Measurements from ENCODE around the gene NCKAP5. TPM values are rescaled to one million over a fixed set of nuclear protein-coding genes. Genes with fewer than 3 reads are reported as not detected.

The NCKAP5 gene
- total RNA-seq, 2 experiments from 2014 or later = not detected

DNA sequence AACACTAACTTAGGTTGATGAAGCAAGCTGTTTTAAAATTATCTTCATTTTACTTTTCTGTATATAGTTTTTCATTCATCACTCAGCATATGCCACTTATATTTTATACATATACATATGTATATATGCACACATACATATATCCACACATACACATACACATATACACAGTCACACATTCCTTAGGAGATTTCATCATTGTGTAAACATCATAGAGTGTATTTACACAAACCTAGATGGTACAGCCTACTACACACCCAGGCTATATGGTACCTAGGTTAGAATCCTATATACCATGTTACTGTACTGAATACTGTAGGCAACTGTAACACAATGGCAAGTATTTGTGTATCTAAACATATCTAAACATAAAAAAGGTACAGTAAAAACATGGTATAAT, 602.8 kb downstream of the NCKAP5 start:
- H3K36me3 Mint-ChIP-seq = no peaks in the 10 kb centered on the region
- no peaks in the 10 kb centered on the region for H3K27me3 Mint-ChIP-seq

GRCh38 chr2:132963161-132963560, 605.1 kb downstream of the NCKAP5 start:
- peaks cover 1% of the 10 kb centered on the region for H3K27me3 Mint-ChIP-seq
- no peak for DNase-seq
- H3K4me3 Mint-ChIP-seq = no peak overlapping the region
- no peaks in the 10 kb centered on the region for H3K36me3 Mint-ChIP-seq
- POLR2A ChIA-PET = no interaction called here
- no peak for ATAC-seq (ENCODE audit: low read depth)
- H3K9me3 Mint-ChIP-seq = no peaks in the 10 kb centered on the region
- no peaks in the 10 kb centered on the region for H3K4me1 Mint-ChIP-seq
- no peak overlapping the region for H3K27ac Mint-ChIP-seq

More for the DNA sequence above, 602.8 kb downstream of the NCKAP5 start:
- DNase-seq (no peak), ATAC-seq (ENCODE audit: low read depth) (no peak)
- H3K27ac Mint-ChIP-seq = no peak overlapping the region
- no peaks in the 10 kb centered on the region for H3K4me1 Mint-ChIP-seq
- POLR2A ChIA-PET = no interaction called here
- H3K9me3 Mint-ChIP-seq = no peaks in the 10 kb centered on the region
- H3K4me3 Mint-ChIP-seq = no peak overlapping the region

DNA sequence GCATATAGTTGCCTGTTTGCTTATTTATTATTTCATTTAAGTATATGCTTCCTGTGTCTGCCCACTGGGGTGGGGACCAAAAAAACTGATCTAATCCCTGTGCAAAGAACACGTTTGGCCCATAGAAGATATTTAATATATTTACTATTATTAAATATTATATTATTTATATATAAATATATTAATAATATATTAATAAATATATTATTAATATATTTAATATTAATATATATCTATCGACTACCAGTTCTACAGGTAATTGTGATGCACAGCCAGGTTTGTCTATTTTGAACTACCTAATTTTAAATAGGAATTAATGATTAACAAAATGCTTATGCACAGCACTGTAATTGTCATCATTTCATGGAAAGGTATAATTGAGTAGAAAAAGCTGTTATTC, 609.4 kb downstream of the NCKAP5 start:
- POLR2A ChIA-PET = no interaction called here

DNA sequence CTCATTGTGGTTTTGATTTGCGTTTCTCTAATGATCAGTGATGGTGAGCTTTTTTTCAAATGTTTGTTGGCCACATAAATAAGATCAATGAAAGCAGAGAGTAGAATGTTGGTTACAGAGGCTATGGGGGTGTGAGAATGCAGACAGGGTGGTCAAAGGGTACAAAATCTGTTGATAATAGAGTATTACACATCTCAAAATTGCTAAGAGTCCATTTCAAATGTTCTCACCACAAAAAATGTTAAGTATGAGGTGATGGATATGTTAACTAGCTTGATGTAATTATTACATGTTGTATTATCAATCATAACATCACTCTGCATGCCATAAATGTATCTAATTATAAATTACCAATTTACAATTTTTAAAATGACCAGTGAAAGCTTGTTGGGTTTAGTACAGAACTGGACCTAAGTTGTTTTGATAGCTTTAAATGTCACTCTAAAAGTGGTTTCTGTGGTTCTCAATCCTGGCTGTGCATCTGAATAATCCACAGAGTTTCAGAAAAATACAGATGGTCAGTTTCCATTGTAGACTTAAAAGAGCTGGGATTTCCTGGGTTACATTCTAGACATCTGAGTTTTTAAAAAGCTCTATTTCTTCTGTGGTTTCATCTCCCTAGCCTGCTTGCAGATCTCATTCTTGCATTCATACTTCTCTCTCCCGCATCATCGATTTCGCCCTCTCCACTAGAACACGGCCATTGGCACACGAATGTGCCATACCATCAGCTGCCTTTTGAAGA, 612.2 kb downstream of the NCKAP5 start:
- Mint-ChIP-seq H3K4me1 (no peaks in the 10 kb centered on the region), H3K36me3 (no peaks in the 10 kb centered on the region), H3K27ac (no peak overlapping the region), H3K4me3 (no peak overlapping the region), H3K9me3 (peaks cover 4% of the 10 kb centered on the region), H3K27me3 (peaks cover 1% of the 10 kb centered on the region)
- POLR2A ChIA-PET = no interaction called here
- DNase-seq = no peak
- ATAC-seq (ENCODE audit: low read depth) = no peak

More for the DNA sequence above, 609.4 kb downstream of the NCKAP5 start:
- DNase-seq = no peak
- Mint-ChIP-seq H3K27ac (no peak overlapping the region), H3K9me3 (peaks cover 4% of the 10 kb centered on the region), H3K27me3 (peaks cover 1% of the 10 kb centered on the region), H3K4me1 (no peaks in the 10 kb centered on the region), H3K4me3 (no peak overlapping the region), H3K36me3 (no peaks in the 10 kb centered on the region)
- ATAC-seq (ENCODE audit: low read depth) = no peak

DNA sequence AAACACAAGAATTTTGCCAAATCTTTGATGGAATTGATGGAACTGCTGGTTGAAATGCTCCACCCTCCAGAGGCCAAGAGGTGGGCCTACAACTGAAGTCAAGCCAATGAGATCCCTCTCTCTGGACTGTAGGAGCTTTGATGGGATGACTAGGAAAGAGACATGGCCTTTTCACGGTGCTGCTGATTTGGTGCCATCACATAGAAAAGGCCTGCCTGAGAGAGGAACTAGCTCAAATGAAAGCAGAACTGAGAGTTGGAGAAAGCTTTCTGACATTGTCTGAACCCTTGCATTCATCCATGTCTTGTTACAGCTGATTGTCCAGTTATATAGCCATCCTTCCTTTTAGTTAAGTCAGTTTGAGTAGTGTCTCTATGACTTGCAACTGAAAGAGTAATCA, 614.5 kb downstream of the NCKAP5 start:
- Mint-ChIP-seq H3K27ac (no peak overlapping the region), H3K4me1 (no peaks in the 10 kb centered on the region), H3K36me3 (no peaks in the 10 kb centered on the region), H3K27me3 (no peaks in the 10 kb centered on the region), H3K4me3 (no peak overlapping the region), H3K9me3 (peaks cover 4% of the 10 kb centered on the region)
- POLR2A ChIA-PET = no interaction called here
- ATAC-seq (ENCODE audit: low read depth) (no peak), DNase-seq (no peak)

DNA sequence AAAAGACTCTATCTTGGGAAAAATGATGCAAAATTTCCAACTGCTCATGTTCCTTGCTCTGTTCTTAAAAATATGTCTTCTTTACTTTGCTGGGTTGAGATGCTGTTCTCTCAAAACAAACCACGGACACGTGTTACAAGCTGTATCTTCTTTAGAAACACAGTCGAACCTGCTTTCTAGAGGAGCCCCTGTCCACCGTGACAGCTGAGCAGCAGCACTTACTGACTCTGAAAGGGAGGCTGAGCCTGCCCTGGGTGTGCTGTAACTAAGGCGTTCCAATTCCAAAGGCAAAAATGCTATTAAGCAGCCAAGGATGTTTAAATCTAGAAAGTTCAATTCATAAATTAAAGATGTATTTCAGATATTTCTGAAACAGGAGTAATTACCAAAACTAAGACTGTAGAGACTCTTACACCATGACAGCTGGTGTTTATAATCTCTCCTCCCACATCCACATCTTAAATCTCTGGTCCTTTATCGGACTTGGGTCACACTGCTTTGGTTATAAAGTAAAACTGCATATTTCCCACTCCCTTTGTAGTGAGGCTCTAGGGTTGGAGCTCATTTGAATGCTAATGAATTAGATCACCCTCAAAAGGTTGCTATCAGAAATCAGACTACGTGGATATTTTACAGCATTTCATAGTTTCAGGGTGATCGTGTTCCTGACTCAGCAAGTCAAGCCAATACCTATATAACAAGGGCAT, 617.1 kb downstream of the NCKAP5 start:
- POLR2A ChIA-PET = no interaction called here
- no peak overlapping the region for H3K27ac Mint-ChIP-seq
- DNase-seq (no peak), ATAC-seq (ENCODE audit: low read depth) (no peak)
- no peaks in the 10 kb centered on the region for H3K27me3 Mint-ChIP-seq
- H3K9me3 Mint-ChIP-seq = no peaks in the 10 kb centered on the region
- no peaks in the 10 kb centered on the region for H3K4me1 Mint-ChIP-seq
- H3K4me3 Mint-ChIP-seq = no peak overlapping the region
- no peaks in the 10 kb centered on the region for H3K36me3 Mint-ChIP-seq

DNA sequence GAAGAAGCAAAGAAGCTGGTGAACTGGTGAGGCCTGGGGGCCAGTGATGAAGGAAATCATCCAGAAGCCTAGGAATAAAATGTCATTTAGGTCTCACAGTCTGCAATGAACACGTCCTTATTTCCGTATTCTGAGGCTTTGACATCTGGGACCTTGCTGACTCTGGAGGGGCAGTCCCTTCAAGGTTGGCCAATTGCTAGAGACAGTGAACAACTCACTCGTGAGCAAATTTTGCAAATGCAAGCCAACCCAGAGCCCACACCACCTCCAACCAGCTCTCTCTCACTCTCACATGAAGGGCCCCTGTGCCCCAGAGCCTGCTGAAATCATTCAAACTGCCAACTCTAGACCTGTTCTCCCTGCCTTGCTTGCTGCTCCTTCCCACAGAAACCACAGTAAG, 619.2 kb downstream of the NCKAP5 start:
- H3K4me3 Mint-ChIP-seq = no peak overlapping the region
- DNase-seq (no peak), ATAC-seq (ENCODE audit: low read depth) (no peak)
- no peaks in the 10 kb centered on the region for H3K36me3 Mint-ChIP-seq
- H3K9me3 Mint-ChIP-seq = no peaks in the 10 kb centered on the region
- POLR2A ChIA-PET = no interaction called here
- H3K4me1 Mint-ChIP-seq = no peaks in the 10 kb centered on the region
- no peaks in the 10 kb centered on the region for H3K27me3 Mint-ChIP-seq
- no peak overlapping the region for H3K27ac Mint-ChIP-seq

GRCh38 chr2:132948211-132948610, 620.1 kb downstream of the NCKAP5 start:
- H3K36me3 Mint-ChIP-seq = no peaks in the 10 kb centered on the region
- no peaks in the 10 kb centered on the region for H3K27me3 Mint-ChIP-seq
- no peak overlapping the region for H3K4me3 Mint-ChIP-seq
- no peaks in the 10 kb centered on the region for H3K4me1 Mint-ChIP-seq
- no peak overlapping the region for H3K27ac Mint-ChIP-seq
- POLR2A ChIA-PET = no interaction called here
- DNase-seq (no peak), ATAC-seq (ENCODE audit: low read depth) (no peak)
- H3K9me3 Mint-ChIP-seq = no peaks in the 10 kb centered on the region

DNA sequence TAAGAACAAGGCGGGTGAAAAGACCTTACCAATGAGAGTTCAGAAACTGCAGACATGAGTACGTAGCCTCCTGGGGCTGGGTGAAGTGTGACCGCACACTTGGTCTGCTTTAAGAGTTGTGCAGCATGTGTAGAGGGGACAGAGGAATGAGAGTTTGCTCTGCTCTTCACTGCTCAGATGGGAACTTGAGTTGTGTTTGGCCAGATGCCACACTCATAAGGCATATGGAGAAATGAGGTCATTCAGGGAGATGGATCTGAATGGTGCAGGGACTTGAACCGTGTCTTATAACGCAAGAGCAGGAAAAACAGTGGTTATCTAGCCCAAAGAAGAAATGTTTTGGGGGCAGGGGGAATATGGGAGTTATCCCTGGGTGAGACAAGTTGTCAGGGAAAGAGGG, 624.4 kb downstream of the NCKAP5 start:
- POLR2A ChIA-PET = no interaction called here
- no peak for ATAC-seq (ENCODE audit: low read depth)
- H3K4me1 Mint-ChIP-seq = no peaks in the 10 kb centered on the region

DNA sequence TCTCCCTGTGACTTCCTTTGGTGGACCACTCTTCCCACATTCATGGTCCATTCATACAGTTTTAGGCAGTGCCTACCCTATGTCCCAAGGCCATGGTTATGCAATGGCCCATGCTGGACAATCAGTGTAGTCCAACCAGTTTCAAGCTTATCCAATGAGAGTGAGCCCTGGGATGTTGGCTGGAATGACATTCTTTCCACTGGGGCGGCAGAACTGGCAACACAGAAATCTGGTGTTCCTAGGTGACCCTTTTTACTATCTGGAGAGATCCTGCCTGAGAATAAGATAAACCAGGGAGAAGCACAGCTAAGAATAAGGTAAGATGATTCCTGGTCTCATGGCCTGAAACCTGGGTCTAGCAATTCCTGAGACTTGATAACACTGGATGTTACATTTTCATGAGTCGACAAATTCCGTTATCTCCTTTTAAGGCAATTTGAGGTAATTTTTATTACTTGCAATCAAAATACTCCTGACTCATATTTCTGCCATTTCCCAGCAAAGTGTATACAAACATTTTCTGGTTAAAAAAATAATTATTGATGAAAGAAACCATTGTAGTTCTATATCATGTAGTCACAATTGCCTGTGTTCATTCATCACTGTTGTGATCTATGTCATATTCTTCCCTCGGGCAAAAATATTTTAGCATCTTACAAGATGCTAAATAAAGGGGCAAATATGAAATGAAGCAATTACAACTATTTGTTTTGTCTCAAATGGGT, 626.8 kb downstream of the NCKAP5 start:
- POLR2A ChIA-PET = no interaction called here
- peaks cover 1% of the 10 kb centered on the region for H3K9me3 Mint-ChIP-seq
- DNase-seq (no peak), ATAC-seq (ENCODE audit: low read depth) (no peak)
- no peaks in the 10 kb centered on the region for H3K27me3 Mint-ChIP-seq
- H3K4me1 Mint-ChIP-seq = no peaks in the 10 kb centered on the region
- no peak overlapping the region for H3K4me3 Mint-ChIP-seq
- no peaks in the 10 kb centered on the region for H3K36me3 Mint-ChIP-seq
- H3K27ac Mint-ChIP-seq = no peak overlapping the region

More for the DNA sequence above, 624.4 kb downstream of the NCKAP5 start:
- no peak overlapping the region for H3K27ac Mint-ChIP-seq
- peaks cover 1% of the 10 kb centered on the region for H3K9me3 Mint-ChIP-seq
- no peak for DNase-seq
- no peaks in the 10 kb centered on the region for H3K36me3 Mint-ChIP-seq
- H3K4me3 Mint-ChIP-seq = no peak overlapping the region
- no peaks in the 10 kb centered on the region for H3K27me3 Mint-ChIP-seq

DNA sequence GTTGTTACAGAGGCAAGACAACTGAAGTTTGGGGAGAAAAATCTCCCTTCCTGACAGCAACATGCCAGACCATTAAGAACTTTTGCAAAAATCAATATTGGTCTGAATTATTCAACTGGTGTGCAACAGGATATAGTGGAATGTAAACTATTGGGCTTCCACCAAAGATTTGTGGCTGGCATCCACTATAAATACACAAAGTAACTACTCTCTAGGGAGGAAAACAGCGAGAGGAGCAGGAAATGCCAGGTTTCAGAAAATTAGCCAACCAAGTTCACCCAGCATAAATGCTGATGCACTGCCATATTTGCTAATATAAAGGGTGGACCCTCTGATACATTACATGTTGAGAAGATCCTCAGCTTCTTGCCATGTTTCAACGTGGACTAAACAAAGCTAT, 630.6 kb downstream of the NCKAP5 start:
- no peak for ATAC-seq (ENCODE audit: low read depth)
- H3K36me3 Mint-ChIP-seq = no peaks in the 10 kb centered on the region
- H3K27me3 Mint-ChIP-seq = no peaks in the 10 kb centered on the region
- POLR2A ChIA-PET = no interaction called here
- H3K27ac Mint-ChIP-seq = no peak overlapping the region
- no peaks in the 10 kb centered on the region for H3K9me3 Mint-ChIP-seq
- H3K4me1 Mint-ChIP-seq = no peaks in the 10 kb centered on the region
- no peak overlapping the region for H3K4me3 Mint-ChIP-seq
- no peak for DNase-seq

DNA sequence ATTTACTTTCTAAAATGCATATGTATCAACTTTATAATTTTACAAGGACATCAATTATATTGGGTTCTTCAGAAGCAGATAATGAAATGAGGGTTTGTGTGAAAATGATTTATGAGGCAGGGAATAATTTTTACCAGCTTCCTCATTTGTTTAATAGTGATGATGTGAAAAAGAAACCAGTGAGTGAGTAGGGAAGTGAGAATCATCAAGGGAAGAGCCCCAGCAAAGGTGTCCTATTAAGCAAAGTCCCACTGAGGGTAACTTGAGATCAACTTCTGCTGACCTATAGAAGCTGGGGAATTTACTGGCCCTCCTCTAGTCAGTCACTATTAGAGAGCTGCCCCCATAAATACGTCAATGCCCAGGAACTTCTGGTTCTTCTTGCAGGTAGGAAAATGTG, 631.5 kb downstream of the NCKAP5 start:
- no peak for DNase-seq
- H3K9me3 Mint-ChIP-seq = no peaks in the 10 kb centered on the region
- POLR2A ChIA-PET = no interaction called here
- H3K4me1 Mint-ChIP-seq = no peaks in the 10 kb centered on the region
- H3K27me3 Mint-ChIP-seq = no peaks in the 10 kb centered on the region
- no peak overlapping the region for H3K4me3 Mint-ChIP-seq
- ATAC-seq (ENCODE audit: low read depth) = no peak
- no peaks in the 10 kb centered on the region for H3K36me3 Mint-ChIP-seq
- no peak overlapping the region for H3K27ac Mint-ChIP-seq

DNA sequence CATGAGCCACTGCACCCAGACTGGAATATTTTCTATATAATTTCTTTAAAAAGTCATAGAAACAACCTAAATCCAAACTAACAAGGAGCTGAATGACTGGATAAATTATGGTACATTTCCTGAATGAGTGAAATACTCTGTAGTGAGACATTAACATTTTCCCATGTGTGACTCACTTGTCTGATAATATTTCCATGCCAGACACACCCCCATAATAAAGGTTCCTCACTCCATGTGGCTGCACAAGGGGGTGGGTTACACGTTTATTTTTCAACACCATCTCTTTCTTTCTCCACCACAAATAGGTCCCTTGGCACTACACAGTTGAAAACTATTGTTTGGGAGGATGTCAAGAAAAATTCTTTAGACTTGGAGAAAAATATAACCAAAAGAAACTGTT, 632.0 kb downstream of the NCKAP5 start:
- Mint-ChIP-seq H3K27me3 (no peaks in the 10 kb centered on the region), H3K4me1 (no peaks in the 10 kb centered on the region), H3K9me3 (no peaks in the 10 kb centered on the region), H3K36me3 (no peaks in the 10 kb centered on the region), H3K4me3 (no peak overlapping the region), H3K27ac (no peak overlapping the region)
- POLR2A ChIA-PET = no interaction called here
- ATAC-seq (ENCODE audit: low read depth) (no peak), DNase-seq (no peak)

DNA sequence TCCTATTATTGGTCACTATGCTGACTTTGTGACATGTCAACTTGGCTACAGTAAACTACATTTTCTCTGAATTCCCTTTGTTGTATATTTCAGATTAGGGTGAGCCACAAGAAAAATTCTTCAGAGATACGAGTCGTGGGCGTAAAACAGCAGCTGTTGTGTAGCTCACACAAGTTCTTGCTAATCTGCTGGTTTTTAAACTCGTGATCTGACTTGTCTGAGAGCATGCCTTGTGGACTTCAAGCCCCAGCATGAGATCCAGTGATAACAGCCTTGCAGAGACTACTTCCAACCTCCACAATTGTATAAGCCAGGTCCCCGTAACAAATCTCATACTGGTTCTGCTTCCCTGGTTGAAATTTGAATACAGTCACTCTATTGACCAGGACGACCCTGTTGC, 638.5 kb downstream of the NCKAP5 start:
- Mint-ChIP-seq H3K27me3 (no peaks in the 10 kb centered on the region), H3K27ac (no peak overlapping the region), H3K36me3 (no peaks in the 10 kb centered on the region), H3K4me1 (no peaks in the 10 kb centered on the region), H3K4me3 (no peak overlapping the region), H3K9me3 (no peaks in the 10 kb centered on the region)
- POLR2A ChIA-PET = no interaction called here
- ATAC-seq (ENCODE audit: low read depth) (no peak), DNase-seq (no peak)

Measured in activated naive CD8-positive, alpha-beta T cell treated with anti-CD3 and anti-CD28 coated beads, Interleukin-2, amount 10 ng/mL, durations not matched to agents 7 days and 5 days (primary cell).